Measurements from ENCODE around the gene PAQR8.

GRCh38 chr6:52360028-52360427, 1.9 kb upstream of the PAQR8 start:
- TF ChIP-seq MAFK (IDR thresholded peaks at IDR 0.05; ENCODE audit: low read depth, low read length): no peak
- no peak for TF ChIP-seq CTCF (conservative IDR thresholded peaks at IDR 0.05; ENCODE audit: low read depth, low read length)
- TF ChIP-seq POLR2A (IDR thresholded peaks at IDR 0.05; ENCODE audit: low read depth, low read length): no peak
- TF ChIP-seq NFE2L2 (IDR thresholded peaks at IDR 0.05; ENCODE audit: low read depth, low read length): no peak
- TF ChIP-seq RAD21 (IDR thresholded peaks at IDR 0.05; ENCODE audit: low read length): no peak
- no peak for TF ChIP-seq MXI1 (IDR thresholded peaks at IDR 0.05; ENCODE audit: borderline replicate concordance, low read depth, low read length)
- TF ChIP-seq BHLHE40 (IDR thresholded peaks at IDR 0.05; ENCODE audit: low read depth, low read length): no peak
- no peak for TF ChIP-seq MAZ (IDR thresholded peaks at IDR 0.05; ENCODE audit: borderline replicate concordance, low read depth, low read length)
- TF ChIP-seq SMC3 (IDR thresholded peaks at IDR 0.05; ENCODE audit: low read depth, low read length): no peak
- TF ChIP-seq ELK1 (IDR thresholded peaks at IDR 0.05; ENCODE audit: borderline replicate concordance, low read depth, low read length): no peak
